Pancreas (tissue), 10 donors: Measurements from ENCODE around the gene CORO1C. TPM values are rescaled to one million over a fixed set of nuclear protein-coding genes. Genes with fewer than 3 reads are reported as not detected.

Experiments
- ATAC-seq, 4 donors: fragments of 200-7000 bp; cut with Tn5 transposase; one replicate each; pipeline versions ENCODE4 v1.8.0 to v1.9.1; 2020; ENCODE audit warnings: mild to moderate bottlenecking in 4 of 4, moderate library complexity in 4 of 4
- DNase-seq, 6 donors: peaks; one replicate each; pipeline ENCODE4 v3.0.0-alpha.2; 2020
- FAIRE-seq: peaks from 2 replicates; lab custom pipeline; 2012; peaks lifted over from hg19 to GRCh38; lab: Jason Lieb, UNC
- H3K27ac ChIP-seq, 4 donors: fragments of 200-600 bp; sonication (generic); 1 replicate in 3 of 4; 2 replicates in 1 of 4; pipeline versions ENCODE4 v1.5.0 to v1.8.0; 2020
- H3K27me3 ChIP-seq, 4 donors: fragments of 200-600 bp; one replicate each; pipeline ENCODE4 v1.8.0; 2021
- H3K36me3 ChIP-seq, 3 donors: fragments of 200-600 bp; sonication (generic) in 1 of 3; one replicate each; pipeline versions ENCODE4 v1.5.0 to v1.8.0; 2020 to 2021
- H3K4me1 ChIP-seq, 3 donors: fragments of 200-600 bp; one replicate each; pipeline ENCODE4 v1.8.0; 2021
- H3K4me3 ChIP-seq, 4 donors: fragments of 200-600 bp; sonication (generic) in 2 of 4; one replicate each; pipeline versions ENCODE4 v1.5.0 to v1.8.0; 2020 to 2021
- H3K9me3 ChIP-seq, 4 donors: fragments of 200-600 bp; one replicate each; pipeline ENCODE4 v1.8.0; 2021
- WGBS, 2 donors: extraction: QIAGEN DNeasy Blood & Tissue Kit; methylation state at CpG; one replicate each; pipeline ENCODE4 v1.1.7; 2013; 5-methylcytosine and 5-hydroxymethylcytosine counted together
- intact Hi-C, 3 donors: fragments of 100-400 bp; cut with DNase I; formaldehyde crosslinking; loops; one replicate each; pipeline versions ENCODE4 v1.11.1 to v1.14.2; 2022
- polyA plus RNA-seq, 2 donors: library from polyadenylated mRNA; stranded (reverse); fragments of 200-250 nt; gene quantifications; one replicate each; pipeline ENCODE4 v1.2.3, GENCODE V29; 2013
- total RNA-seq, 6 donors: library from RNA; stranded (reverse); fragmentation: NEBNext Ultra II Directional in 4 of 6; extraction: Animal tissue kit (Norgen Biotek cat#: 25700) in 4 of 6; gene quantifications; one replicate each; pipeline versions ENCODE4 v1.2.1 to v1.2.4, GENCODE V29; 2021 to 2023
- TF ChIP-seq, protein P1 (sequence below), 4 donors: fragments of 200-600 bp; sonication (generic) in 3 of 4; IDR thresholded peaks; one replicate each; pipeline versions ENCODE4 v1.5.0 to v1.8.0; 2021; ENCODE audit warnings: antibody characterized with exemption in 4 of 4
- donor health status: healthy with polysubstance abuse.
- donor health status: DM: no; HTN: no; CAD: no; lungs with moderate emphysema.
- donor health status: DM: no; HTN: no; CAD: no.
- donor health status: control.
- donor health status: control.
- donor health status: Bipolar disorder and iron deficiency.
- donor health status: DM: yes; HTN: yes; CAD: no.
- donor health status: DM: no; HTN: no; CAD: no.
- donor health status: DM: no; HTN: no; CAD: no.
- donor health status: DM: yes; HTN: yes; CAD: no.

The CORO1C gene
- total and polyA plus RNA-seq, 8 donors = 9.9 to 62.3 (median 15.4) TPM

GRCh38 chr12:108644811-108645120, 86.6 kb downstream of the CORO1C start:
- ATAC-seq (no peak), FAIRE-seq (no peak), DNase-seq (no peak)
- H3K9me3 ChIP-seq = no peaks in the 10 kb centered on the region
- H3K4me3 ChIP-seq = no peak overlapping the region
- no peaks in the 10 kb centered on the region for H3K27me3 ChIP-seq
- 95% methylated on average over 7 of the region's 7 CpGs for WGBS, 2 donors
- TF ChIP-seq, protein P1, sequence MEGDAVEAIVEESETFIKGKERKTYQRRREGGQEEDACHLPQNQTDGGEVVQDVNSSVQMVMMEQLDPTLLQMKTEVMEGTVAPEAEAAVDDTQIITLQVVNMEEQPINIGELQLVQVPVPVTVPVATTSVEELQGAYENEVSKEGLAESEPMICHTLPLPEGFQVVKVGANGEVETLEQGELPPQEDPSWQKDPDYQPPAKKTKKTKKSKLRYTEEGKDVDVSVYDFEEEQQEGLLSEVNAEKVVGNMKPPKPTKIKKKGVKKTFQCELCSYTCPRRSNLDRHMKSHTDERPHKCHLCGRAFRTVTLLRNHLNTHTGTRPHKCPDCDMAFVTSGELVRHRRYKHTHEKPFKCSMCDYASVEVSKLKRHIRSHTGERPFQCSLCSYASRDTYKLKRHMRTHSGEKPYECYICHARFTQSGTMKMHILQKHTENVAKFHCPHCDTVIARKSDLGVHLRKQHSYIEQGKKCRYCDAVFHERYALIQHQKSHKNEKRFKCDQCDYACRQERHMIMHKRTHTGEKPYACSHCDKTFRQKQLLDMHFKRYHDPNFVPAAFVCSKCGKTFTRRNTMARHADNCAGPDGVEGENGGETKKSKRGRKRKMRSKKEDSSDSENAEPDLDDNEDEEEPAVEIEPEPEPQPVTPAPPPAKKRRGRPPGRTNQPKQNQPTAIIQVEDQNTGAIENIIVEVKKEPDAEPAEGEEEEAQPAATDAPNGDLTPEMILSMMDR (IDR thresholded peaks at IDR 0.05) = no peak
- intact Hi-C loops = no loop called here
- peaks cover 0 to 5% (median 0%) of the 10 kb centered on the region in 3 donors for H3K4me1 ChIP-seq
- no peaks in the 10 kb centered on the region for H3K36me3 ChIP-seq
- no peak overlapping the region for H3K27ac ChIP-seq

- no peaks in the 10 kb centered on the region for H3K27me3 ChIP-seq
- H3K4me3 ChIP-seq = no peak overlapping the region
- intact Hi-C loops = no loop called here
- peaks cover 0 to 5% (median 0%) of the 10 kb centered on the region in 3 donors for H3K4me1 ChIP-seq
- H3K9me3 ChIP-seq = no peaks in the 10 kb centered on the region
- no peak for FAIRE-seq
- TF ChIP-seq, protein P1 (IDR thresholded peaks at IDR 0.05) = no peak
- no peaks in the 10 kb centered on the region for H3K36me3 ChIP-seq
- peak overlapping the region in 2 of 4 donors; percentile 6 to 39 for H3K27ac ChIP-seq
- ATAC-seq = peak in 3 of 4 donors; percentile 50 to 61 (median 56)
- peak in 1 of 6 donors; percentile 22 for DNase-seq
- WGBS, 2 donors = 56 to 61% methylated on average over 18 of the region's 18 CpGs
Measured at GRCh38 chr12:108643941-108644810, 87.1 kb downstream of the CORO1C start.

GRCh38 chr12:108642899-108643654, 88.2 kb downstream of the CORO1C start:
- Histone ChIP-seq H3K4me1 (peaks cover 0 to 5% (median 0%) of the 10 kb centered on the region in 3 donors), H3K36me3 (no peaks in the 10 kb centered on the region), H3K27ac (no peak overlapping the region), H3K4me3 (no peak overlapping the region), H3K9me3 (no peaks in the 10 kb centered on the region), H3K27me3 (no peaks in the 10 kb centered on the region)
- no peak for DNase-seq
- WGBS, 2 donors = 97 to 99% methylated on average over 1 of the region's 1 CpG
- TF ChIP-seq, protein P1 (IDR thresholded peaks at IDR 0.05) = no peak
- no peak for FAIRE-seq
- ATAC-seq = peak in 2 of 4 donors; percentile 17 to 38
- intact Hi-C loops = no loop called here

GRCh38 chr12:108642269-108642870, 88.9 kb downstream of the CORO1C start:
- 63 to 68% methylated on average over 16 of the region's 16 CpGs for WGBS, 2 donors
- DNase-seq = no peak
- TF ChIP-seq, protein P1 (IDR thresholded peaks at IDR 0.05) = no peak
- no peak for FAIRE-seq
- Histone ChIP-seq H3K36me3 (no peaks in the 10 kb centered on the region), H3K4me1 (peaks cover 0 to 5% (median 0%) of the 10 kb centered on the region in 3 donors), H3K9me3 (no peaks in the 10 kb centered on the region), H3K4me3 (no peak overlapping the region), H3K27me3 (no peaks in the 10 kb centered on the region), H3K27ac (no peak overlapping the region)
- ATAC-seq = no peak
- intact Hi-C loops = no loop called here
